ENCODE results near the gene SBDS. TPM values are rescaled to one million over a fixed set of nuclear protein-coding genes. Genes with fewer than 3 reads are reported as not detected.
A peak's percentile ranks its signal among the peaks of the same experiment; 100 is the strongest.
"Not testable (repeated sequence)": the region's sequence is repeated elsewhere in the genome, so short reads cannot be mapped to it uniquely, and the experiment has no call there.

SBDS gene
- polyA plus RNA-seq (86.2 to 146 TPM (median 89.9 TPM) in 3 replicates), polyA minus RNA-seq (12.1 to 47.3 TPM (median 18.1 TPM) in 3 replicates)
- polyA plus RNA-seq (2011; ENCODE audit: low read depth), result 447 TPM
- polyA plus RNA-seq (2011; cell fraction: cytosol; rRNA removed), result 90.9 and 146 TPM in 2 replicates
- 61.8 and 98.0 TPM in 2 replicates for polyA plus RNA-seq (2011; cell fraction: nucleus; rRNA removed)
- 111 and 167 TPM in 2 replicates for polyA plus RNA-seq (2012; ENCODE audit: low replicate concordance)
- polyA minus RNA-seq (2011; cell fraction: cytosol; rRNA and poly(A)+ RNA removed), result 131 TPM
- 22.2 and 32.6 TPM in 2 replicates for polyA minus RNA-seq (2011; cell fraction: nucleus; rRNA and poly(A)+ RNA removed)

GRCh38 chr7:66995050-66995776, at the start of gene SBDS:
Gene SBDS, minus strand, starts transcription at chr7:66995586. Its CDS starts 169 bp downstream, at chr7:66995417.
- H3K4me1 ChIP-seq (ENCODE audit: control insufficient read depth, extremely low read depth, insufficient read depth, low read length); H3K36me3 ChIP-seq (ENCODE audit: control insufficient read depth in 2 of 2, extremely low read depth in 1 of 2, insufficient read depth in 2 of 2, low read length in 2 of 2); H3K9me1 ChIP-seq (ENCODE audit: control insufficient read depth, extremely low read depth, insufficient read depth, low read length); H4K20me1 ChIP-seq (ENCODE audit: control insufficient read depth, extremely low read depth, insufficient read depth, low read length); H3K27me3 ChIP-seq (ENCODE audit: control insufficient read depth, extremely low read depth, insufficient read depth, low read length); H3K9me3 ChIP-seq (ENCODE audit: control insufficient read depth, low read depth, low read length); dilution Hi-C loops (cut with MboI; ENCODE audit: extremely low pct_ligation_motif_present, low sequenced_read_pairs): not testable (repeated sequence)
- peak within 1 kb of the TSS; percentile 54 for H3K4me2 ChIP-seq (ENCODE audit: control insufficient read depth, extremely low read depth, insufficient read depth, low read depth, low read length)
- peak within 1 kb of the TSS; percentile 91 for H3K9ac ChIP-seq (ENCODE audit: control insufficient read depth, extremely low read depth, insufficient read depth, low read length)
- peaks cover 25% of the 10 kb centered on the region for H3K79me2 ChIP-seq (ENCODE audit: control insufficient read depth, insufficient read depth, low read length)
- H2AFZ ChIP-seq (ENCODE audit: control insufficient read depth, low read length), result peak within 1 kb of the TSS; percentile 74
- peak within 1 kb of the TSS; percentile 71 to 85 (median 71) for H3K4me3 ChIP-seq (ENCODE audit: control insufficient read depth in 2 of 3, extremely low read depth in 1 of 3, insufficient read depth in 2 of 3, low read depth in 1 of 3, low read length in 3 of 3)
- H3K27ac ChIP-seq (ENCODE audit: control insufficient read depth, insufficient read depth, low read length), result peak within 1 kb of the TSS; percentile 88
- FAIRE-seq (peak; percentile 67), DNase-seq (ENCODE audit: low read depth, low spot score) (peak; percentile 88)

- H3K79me2 ChIP-seq (ENCODE audit: control insufficient read depth, insufficient read depth, low read length); dilution Hi-C loops (cut with MboI; ENCODE audit: extremely low pct_ligation_motif_present, low sequenced_read_pairs); H3K9me3 ChIP-seq (ENCODE audit: control insufficient read depth, low read depth, low read length); H4K20me1 ChIP-seq (ENCODE audit: control insufficient read depth, extremely low read depth, insufficient read depth, low read length); H3K9me1 ChIP-seq (ENCODE audit: control insufficient read depth, extremely low read depth, insufficient read depth, low read length); H2AFZ ChIP-seq (ENCODE audit: control insufficient read depth, low read length); H3K4me3 ChIP-seq (ENCODE audit: control insufficient read depth in 2 of 3, extremely low read depth in 1 of 3, insufficient read depth in 2 of 3, low read depth in 1 of 3, low read length in 3 of 3); FAIRE-seq; H3K27me3 ChIP-seq (ENCODE audit: control insufficient read depth, extremely low read depth, insufficient read depth, low read length); H3K36me3 ChIP-seq (ENCODE audit: control insufficient read depth in 2 of 2, extremely low read depth in 1 of 2, insufficient read depth in 2 of 2, low read length in 2 of 2); H3K9ac ChIP-seq (ENCODE audit: control insufficient read depth, extremely low read depth, insufficient read depth, low read length): not testable (repeated sequence)
- Histone ChIP-seq H3K4me2 (ENCODE audit: control insufficient read depth, extremely low read depth, insufficient read depth, low read depth, low read length) (peak overlapping the region; percentile 45), H3K4me1 (ENCODE audit: control insufficient read depth, extremely low read depth, insufficient read depth, low read length) (peaks cover 14% of the 10 kb centered on the region), H3K27ac (ENCODE audit: control insufficient read depth, insufficient read depth, low read length) (peak overlapping the region; percentile 31)
- peak; percentile 19 for DNase-seq (ENCODE audit: low read depth, low spot score)
These were observed 48.2 kb upstream of the SBDS start for GRCh38 chr7:67043559-67043930.

DNA sequence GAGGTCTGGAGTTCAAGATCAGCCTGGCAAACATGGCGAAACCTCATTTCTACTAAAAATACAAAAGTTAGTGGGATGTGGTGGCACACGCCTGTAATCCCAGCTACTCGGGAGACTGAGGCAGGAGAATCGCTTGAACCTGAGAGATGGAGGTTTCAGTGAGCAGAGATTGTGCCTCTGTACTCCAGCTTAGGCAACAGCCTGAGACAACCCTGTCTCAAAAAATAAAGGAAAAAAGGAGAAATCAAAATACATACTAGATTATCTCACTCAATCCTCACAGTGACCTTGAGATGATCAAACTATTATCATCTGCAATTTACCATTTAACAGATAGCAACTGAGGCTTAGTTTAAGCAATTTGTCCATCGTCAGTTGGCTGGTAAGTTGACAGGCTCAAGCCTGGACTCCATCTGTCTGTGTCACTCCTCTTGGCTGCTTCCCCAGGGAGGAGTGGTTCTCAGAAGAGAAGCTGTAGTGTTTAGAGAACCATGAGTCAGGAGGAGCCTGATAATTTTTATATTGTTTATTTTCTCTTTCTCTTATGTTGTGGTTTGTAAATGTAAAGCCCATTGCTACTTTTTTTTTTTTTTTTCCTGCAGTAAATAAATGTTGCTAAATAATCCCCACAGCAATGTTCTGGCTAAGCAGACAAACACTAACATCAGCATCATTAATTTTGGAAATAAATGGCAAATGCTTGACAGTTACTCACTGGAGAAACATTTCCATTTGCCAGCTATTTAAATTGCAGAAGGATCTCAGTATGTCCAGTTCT, 47.6 kb upstream of the SBDS start:
- H3K9me1 ChIP-seq (ENCODE audit: control insufficient read depth, extremely low read depth, insufficient read depth, low read length); H3K9ac ChIP-seq (ENCODE audit: control insufficient read depth, extremely low read depth, insufficient read depth, low read length); H3K4me3 ChIP-seq (ENCODE audit: control insufficient read depth in 2 of 3, extremely low read depth in 1 of 3, insufficient read depth in 2 of 3, low read depth in 1 of 3, low read length in 3 of 3); H3K27me3 ChIP-seq (ENCODE audit: control insufficient read depth, extremely low read depth, insufficient read depth, low read length); H4K20me1 ChIP-seq (ENCODE audit: control insufficient read depth, extremely low read depth, insufficient read depth, low read length); H2AFZ ChIP-seq (ENCODE audit: control insufficient read depth, low read length); H3K9me3 ChIP-seq (ENCODE audit: control insufficient read depth, low read depth, low read length); H3K36me3 ChIP-seq (ENCODE audit: control insufficient read depth in 2 of 2, extremely low read depth in 1 of 2, insufficient read depth in 2 of 2, low read length in 2 of 2); DNase-seq (ENCODE audit: low read depth, low spot score); dilution Hi-C loops (cut with MboI; ENCODE audit: extremely low pct_ligation_motif_present, low sequenced_read_pairs); H3K79me2 ChIP-seq (ENCODE audit: control insufficient read depth, insufficient read depth, low read length): not testable (repeated sequence)
- Histone ChIP-seq H3K4me2 (ENCODE audit: control insufficient read depth, extremely low read depth, insufficient read depth, low read depth, low read length) (peak overlapping the region; percentile 45), H3K27ac (ENCODE audit: control insufficient read depth, insufficient read depth, low read length) (peak overlapping the region; percentile 31), H3K4me1 (ENCODE audit: control insufficient read depth, extremely low read depth, insufficient read depth, low read length) (peaks cover 14% of the 10 kb centered on the region)
- FAIRE-seq, result peak; percentile 87

Data from keratinocyte (primary cell).